ENCODE measurements around the gene LY6G6D. TPM values are rescaled to one million over a fixed set of nuclear protein-coding genes. Genes with fewer than 3 reads are reported as not detected.

The LY6G6D gene
- total and polyA plus RNA-seq, 8 donors, result not detected

DNA sequence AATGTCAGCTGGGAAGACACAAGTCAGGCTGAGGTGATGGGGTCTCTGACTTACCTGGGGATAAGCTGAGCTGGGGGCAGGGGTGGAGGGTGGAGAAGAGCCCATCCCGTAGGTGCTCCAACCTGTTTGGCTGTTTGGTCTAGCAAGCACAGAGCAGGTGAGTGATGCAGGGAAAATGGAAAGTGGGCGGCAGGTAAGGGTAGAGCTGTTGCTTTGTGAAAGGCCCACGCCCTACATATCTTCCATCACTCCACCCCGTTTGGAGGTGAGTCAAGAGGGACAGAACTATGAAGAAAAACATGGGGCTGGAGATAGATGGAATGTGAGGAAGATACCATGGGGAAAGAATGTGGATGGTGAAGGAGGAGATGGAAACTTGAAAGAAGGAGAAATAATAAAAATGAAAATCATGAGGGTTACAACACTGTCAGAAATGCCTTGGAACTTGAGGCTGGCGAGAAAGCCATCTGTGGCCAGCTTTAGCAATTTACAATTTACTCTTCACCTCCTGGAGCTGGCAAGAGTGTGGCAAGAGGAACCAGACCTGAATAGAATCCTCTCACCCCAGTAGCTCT lies 5.1 kb downstream of the LY6G6D start:
- intact Hi-C loops (cut with DNase I; ENCODE audit: low total_unique reads), result no loop called here
- 56 to 75% (median 59%) methylated on average over 5 of the region's 5 CpGs for WGBS, 5 donors

DNA sequence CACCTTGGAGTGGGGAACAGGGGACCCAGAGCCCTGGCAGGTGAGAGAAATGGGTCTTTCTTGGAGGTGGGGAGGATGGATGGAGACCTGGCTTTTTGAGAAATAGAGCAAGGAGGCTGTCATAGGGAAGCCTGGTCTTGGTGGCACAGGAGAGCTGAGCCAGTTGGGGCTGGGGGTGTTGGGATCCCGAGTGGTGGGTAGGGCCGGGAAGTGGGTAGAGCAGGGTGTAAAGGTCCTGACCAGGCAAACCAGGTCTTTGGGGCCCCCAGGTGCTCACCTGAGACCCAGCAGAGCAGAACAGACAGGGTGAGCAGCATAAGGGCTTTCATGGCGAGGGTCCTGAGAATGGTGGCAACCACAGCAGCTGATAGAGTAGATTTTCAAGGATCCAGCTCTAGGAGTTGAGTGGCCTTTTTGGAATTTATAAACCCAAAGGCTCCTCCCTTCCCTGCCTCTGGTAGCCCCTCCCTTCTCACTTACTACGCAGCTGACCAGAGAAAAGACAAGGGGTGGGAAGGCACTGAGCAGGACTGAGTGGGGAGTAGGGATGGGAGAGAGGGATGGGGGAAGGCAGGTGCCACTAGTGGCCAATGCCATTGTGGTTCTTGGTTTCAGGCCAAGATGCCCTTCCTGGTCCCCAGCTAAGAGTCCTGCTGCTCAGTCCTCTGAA lies 6.3 kb downstream of the LY6G6D start, which contains the start of gene LY6G6C:
TSS of gene LY6G6C (minus strand) at position 396 of the 670 bp plus-strand sequence. CDS start at position 329, 67 bp downstream.
- no peaks in the 10 kb centered on the region for H3K27me3 ChIP-seq
- no peaks in the 10 kb centered on the region for H3K9me3 ChIP-seq
- no peak within 1 kb of the TSS for H3K27ac ChIP-seq
- WGBS, 5 donors, result 80 to 96% (median 89%) methylated on average over 4 of the region's 4 CpGs
- H3K4me1 ChIP-seq, result peaks cover 0 to 22% (median 12%) of the 10 kb centered on the region in 4 donors
- intact Hi-C loops (cut with DNase I; ENCODE audit: low total_unique reads), result no loop called here
- peaks cover under 1 to 13% (median 11%) of the 10 kb centered on the region in 4 donors for H3K36me3 ChIP-seq
- no peak for DNase-seq
- no peak within 1 kb of the TSS for H3K4me3 ChIP-seq
- TF ChIP-seq EP300 (IDR thresholded peaks at IDR 0.05), result no peak
- TF ChIP-seq, protein P1, sequence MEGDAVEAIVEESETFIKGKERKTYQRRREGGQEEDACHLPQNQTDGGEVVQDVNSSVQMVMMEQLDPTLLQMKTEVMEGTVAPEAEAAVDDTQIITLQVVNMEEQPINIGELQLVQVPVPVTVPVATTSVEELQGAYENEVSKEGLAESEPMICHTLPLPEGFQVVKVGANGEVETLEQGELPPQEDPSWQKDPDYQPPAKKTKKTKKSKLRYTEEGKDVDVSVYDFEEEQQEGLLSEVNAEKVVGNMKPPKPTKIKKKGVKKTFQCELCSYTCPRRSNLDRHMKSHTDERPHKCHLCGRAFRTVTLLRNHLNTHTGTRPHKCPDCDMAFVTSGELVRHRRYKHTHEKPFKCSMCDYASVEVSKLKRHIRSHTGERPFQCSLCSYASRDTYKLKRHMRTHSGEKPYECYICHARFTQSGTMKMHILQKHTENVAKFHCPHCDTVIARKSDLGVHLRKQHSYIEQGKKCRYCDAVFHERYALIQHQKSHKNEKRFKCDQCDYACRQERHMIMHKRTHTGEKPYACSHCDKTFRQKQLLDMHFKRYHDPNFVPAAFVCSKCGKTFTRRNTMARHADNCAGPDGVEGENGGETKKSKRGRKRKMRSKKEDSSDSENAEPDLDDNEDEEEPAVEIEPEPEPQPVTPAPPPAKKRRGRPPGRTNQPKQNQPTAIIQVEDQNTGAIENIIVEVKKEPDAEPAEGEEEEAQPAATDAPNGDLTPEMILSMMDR (IDR thresholded peaks at IDR 0.05), result no peak
- TF ChIP-seq POLR2AphosphoS5 (IDR thresholded peaks at IDR 0.05), result no peak
- TF ChIP-seq POLR2A (IDR thresholded peaks at IDR 0.05), result no peak

More for the DNA sequence above, 5.1 kb downstream of the LY6G6D start:
- Histone ChIP-seq H3K4me1 (peaks cover 0 to 15% (median 12%) of the 10 kb centered on the region in 4 donors), H3K4me3 (no peak overlapping the region), H3K36me3 (peaks cover 0 to 1% (median 0%) of the 10 kb centered on the region in 4 donors), H3K27ac (no peak overlapping the region), H3K27me3 (no peaks in the 10 kb centered on the region), H3K9me3 (no peaks in the 10 kb centered on the region)
- TF ChIP-seq EP300 (IDR thresholded peaks at IDR 0.05) (no peak), POLR2A (IDR thresholded peaks at IDR 0.05) (no peak), POLR2AphosphoS5 (IDR thresholded peaks at IDR 0.05) (no peak)
- TF ChIP-seq, protein P1 (IDR thresholded peaks at IDR 0.05), result no peak
- DNase-seq, result peak in 1 of 2 donors; percentile 78

DNA sequence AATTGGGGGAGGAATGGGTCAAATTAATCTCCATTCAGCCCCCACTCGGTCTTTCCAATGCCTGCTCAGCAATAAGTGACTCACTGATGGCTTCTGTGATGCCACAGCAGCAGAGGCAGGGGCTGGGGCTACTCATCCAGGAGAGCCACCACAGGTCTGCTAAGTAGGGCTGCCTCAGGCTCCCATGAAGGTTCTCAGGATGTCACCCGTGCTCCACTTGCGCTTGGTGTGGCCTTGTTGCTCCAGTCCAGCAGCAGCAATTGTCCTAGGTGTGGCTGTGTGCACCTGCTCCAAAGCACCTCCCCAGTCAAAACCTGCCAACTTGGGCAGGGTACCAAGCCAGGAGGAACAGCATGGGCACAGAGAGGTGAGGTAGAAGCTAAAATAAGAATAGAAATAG lies 7.0 kb downstream of the LY6G6D start:
- no peaks in the 10 kb centered on the region for H3K27me3 ChIP-seq
- H3K36me3 ChIP-seq, result peaks cover 7 to 20% (median 18%) of the 10 kb centered on the region in 4 donors
- TF ChIP-seq EP300 (IDR thresholded peaks at IDR 0.05) (no peak), POLR2A (IDR thresholded peaks at IDR 0.05) (no peak), POLR2AphosphoS5 (IDR thresholded peaks at IDR 0.05) (no peak)
- TF ChIP-seq, protein P1 (IDR thresholded peaks at IDR 0.05), result no peak
- 82 to 92% (median 88%) methylated on average over 3 of the region's 3 CpGs for WGBS, 5 donors
- H3K9me3 ChIP-seq, result no peaks in the 10 kb centered on the region
- DNase-seq, result no peak
- peaks cover 0 to 29% (median 13%) of the 10 kb centered on the region in 4 donors for H3K4me1 ChIP-seq
- H3K27ac ChIP-seq, result no peak overlapping the region
- H3K4me3 ChIP-seq, result no peak overlapping the region
- intact Hi-C loops (cut with DNase I; ENCODE audit: low total_unique reads), result no loop called here

DNA sequence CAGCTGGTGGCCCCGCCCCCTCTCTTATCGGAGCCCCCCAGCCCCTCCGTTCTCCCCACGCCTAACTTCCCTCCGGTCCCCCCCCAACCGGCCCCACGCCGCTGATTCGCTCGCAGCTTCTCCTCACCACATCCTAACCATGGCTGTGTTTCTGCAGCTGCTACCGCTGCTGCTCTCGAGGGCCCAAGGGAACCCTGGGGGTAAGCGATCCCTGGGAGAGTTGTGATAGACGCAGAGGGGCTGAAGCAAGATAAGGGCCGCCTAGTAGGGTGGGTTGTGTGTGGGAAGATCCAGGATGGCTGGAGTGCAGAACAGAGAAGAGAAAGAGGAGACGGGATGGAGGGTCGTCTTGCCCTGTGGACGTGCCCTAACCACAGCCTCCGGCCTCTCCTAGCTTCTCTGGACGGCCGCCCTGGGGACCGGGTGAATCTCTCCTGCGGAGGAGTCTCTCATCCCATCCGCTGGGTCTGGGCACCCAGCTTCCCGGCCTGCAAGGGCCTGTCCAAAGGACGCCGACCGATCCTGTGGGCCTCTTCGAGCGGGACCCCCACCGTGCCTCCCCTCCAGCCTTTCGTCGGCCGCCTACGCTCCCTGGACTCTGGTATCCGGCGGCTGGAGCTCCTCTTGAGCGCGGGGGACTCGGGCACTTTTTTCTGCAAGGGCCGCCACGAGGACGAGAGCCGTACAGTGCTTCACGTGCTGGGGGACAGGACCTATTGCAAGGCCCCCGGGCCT lies 8.3 kb downstream of the LY6G6D start, which contains the start of gene MPIG6B:
TSS of gene MPIG6B (plus strand) at position 129 of the 735 bp plus-strand sequence. CDS start at position 140, 11 bp downstream.
- Histone ChIP-seq H3K27me3 (no peaks in the 10 kb centered on the region), H3K9me3 (no peaks in the 10 kb centered on the region), H3K27ac (no peak within 1 kb of the TSS), H3K4me3 (no peak within 1 kb of the TSS), H3K36me3 (peaks cover 10 to 32% (median 27%) of the 10 kb centered on the region in 4 donors), H3K4me1 (peaks cover 5 to 34% (median 12%) of the 10 kb centered on the region in 4 donors)
- no peak for DNase-seq
- no peak for TF ChIP-seq POLR2AphosphoS5 (IDR thresholded peaks at IDR 0.05)
- TF ChIP-seq POLR2A (IDR thresholded peaks at IDR 0.05), result no peak
- TF ChIP-seq, protein P1 (IDR thresholded peaks at IDR 0.05), result no peak
- WGBS, 5 donors, result 76 to 83% (median 78%) methylated on average over 32 to 46 of the region's 46 CpGs
- intact Hi-C loops (cut with DNase I; ENCODE audit: low total_unique reads), result no loop called here
